Activated T-cell treated with anti-CD3 and anti-CD28 coated beads, Interleukin-2, amount 50 U/mL, for 1 hour (primary cell): ENCODE data around the gene NDUFA3.
A peak's percentile ranks its signal among the peaks of the same experiment; 100 is the strongest.
"Not testable (repeated sequence)": the region's sequence is repeated elsewhere in the genome, so short reads cannot be mapped to it uniquely, and the experiment has no call there.

Source experiments
- DNase-seq: peaks from one replicate; pipeline ENCODE4 v3.0.0-alpha.2; 2020

The NDUFA3 gene

GRCh38 chr19:54102421-54103169 lies at the start of gene NDUFA3:
NDUFA3 (plus strand) TSS chr19:54102855; CDS start chr19:54102879, 24 bp downstream.
- peak; percentile 96 for DNase-seq

- DNase-seq, result no peak
These were observed 40.0 kb upstream of the NDUFA3 start for GRCh38 chr19:54062643-54063042.

- DNase-seq, result no peak
These were observed 39.1 kb upstream of the NDUFA3 start, which contains the start of gene VSTM1 for GRCh38 chr19:54063350-54064116. VSTM1 (minus strand) TSS chr19:54063897; CDS start chr19:54063777, 120 bp downstream.

GRCh38 chr19:54069470-54069869 lies 33.2 kb upstream of the NDUFA3 start:
- DNase-seq, result no peak

- DNase-seq, result no peak
These were observed 28.8 kb upstream of the NDUFA3 start for GRCh38 chr19:54073829-54074228.

- no peak for DNase-seq
These were observed 27.8 kb upstream of the NDUFA3 start for GRCh38 chr19:54074851-54075250.

- DNase-seq, result no peak
These were observed 25.3 kb upstream of the NDUFA3 start for GRCh38 chr19:54077334-54077733.

GRCh38 chr19:54081032-54081431 lies 21.6 kb upstream of the NDUFA3 start, which contains the start of gene TARM1:
TARM1 (minus strand) TSS chr19:54081365; CDS start chr19:54081340, 25 bp downstream.
- no peak for DNase-seq

- DNase-seq, result no peak
These were observed 18.2 kb upstream of the NDUFA3 start for GRCh38 chr19:54084410-54084809.

GRCh38 chr19:54094426-54095000 lies 8.1 kb upstream of the NDUFA3 start:
- no peak for DNase-seq

- DNase-seq, result no peak
These were observed 7.4 kb upstream of the NDUFA3 start for GRCh38 chr19:54095136-54095858.

- DNase-seq, result peak; percentile 67
These were observed 6.6 kb upstream of the NDUFA3 start for GRCh38 chr19:54095859-54096616.

GRCh38 chr19:54096617-54097106 lies 6.0 kb upstream of the NDUFA3 start:
- peak; percentile 36 for DNase-seq

GRCh38 chr19:54099190-54099902 lies 3.3 kb upstream of the NDUFA3 start:
- no peak for DNase-seq

- not testable (repeated sequence) for DNase-seq
These were observed 2.8 kb upstream of the NDUFA3 start for GRCh38 chr19:54099903-54100255.

GRCh38 chr19:54100561-54100960 lies 2.1 kb upstream of the NDUFA3 start, which contains the start of gene OSCAR:
OSCAR (minus strand) TSS chr19:54100803; CDS start chr19:54100792, 11 bp downstream.
- DNase-seq, result no peak

- DNase-seq, result no peak
These were observed 2.5 kb downstream of the NDUFA3 start for GRCh38 chr19:54104998-54105715.

- no peak for DNase-seq
These were observed 3.1 kb downstream of the NDUFA3 start for GRCh38 chr19:54105796-54106195.

GRCh38 chr19:54106716-54107115 lies 4.1 kb downstream of the NDUFA3 start:
- DNase-seq, result no peak

GRCh38 chr19:54107876-54108490 lies 5.3 kb downstream of the NDUFA3 start:
- no peak for DNase-seq
